H9 (cell line): ENCODE results near the gene MEX3C. TPM values are rescaled to one million over a fixed set of nuclear protein-coding genes. Genes with fewer than 3 reads are reported as not detected.

Experiments used
- DNase-seq: peaks from one replicate; pipeline ENCODE4 v3.0.0-alpha.2; 2017
- H2AFZ ChIP-seq: one replicate; pipeline ENCODE4 v1.6.1; 2013; ENCODE audit warnings: mild to moderate bottlenecking, low read length, control low read depth, moderate library complexity
- H2AK5ac ChIP-seq: 2 replicates; pipeline ENCODE4 v1.6.1; 2013; ENCODE audit warnings: low read length, control low read depth, mixed read lengths; ENCODE audit not compliant: insufficient read length
- H2BK120ac ChIP-seq: one replicate; pipeline ENCODE4 v1.6.1; 2013; ENCODE audit warnings: low read depth, mild to moderate bottlenecking, low read length, control low read depth, inconsistent platforms; ENCODE audit not compliant: poor library complexity, severe bottlenecking
- H2BK12ac ChIP-seq: 2 replicates; pipeline ENCODE4 v1.6.1; 2013; ENCODE audit warnings: low read length, control low read depth, mixed read lengths, low read depth; ENCODE audit not compliant: insufficient read length
- H2BK15ac ChIP-seq: 2 replicates; pipeline ENCODE4 v1.6.1; 2013; ENCODE audit warnings: low read depth, low read length, control low read depth
- H2BK20ac ChIP-seq: one replicate; pipeline ENCODE4 v1.6.1; 2013; ENCODE audit warnings: low read depth, mild to moderate bottlenecking, low read length, control low read depth, inconsistent platforms; ENCODE audit not compliant: poor library complexity, severe bottlenecking
- H2BK5ac ChIP-seq: 2 replicates; pipeline ENCODE4 v1.6.1; 2013; ENCODE audit warnings: low read length, control low read depth, mixed read lengths; ENCODE audit not compliant: insufficient read length
- H3K14ac ChIP-seq: 2 replicates; pipeline ENCODE4 v1.6.1; 2013; ENCODE audit warnings: low read length, control low read depth; ENCODE audit not compliant: insufficient read depth
- H3K18ac ChIP-seq: 2 replicates; pipeline ENCODE4 v1.6.1; 2013; ENCODE audit warnings: low read depth, mild to moderate bottlenecking, mixed read lengths, low read length, control low read depth; ENCODE audit not compliant: insufficient read length
- H3K23ac ChIP-seq: 2 replicates; pipeline ENCODE4 v1.6.1; 2013; ENCODE audit warnings: low read length, control low read depth, mixed read lengths, low read depth; ENCODE audit not compliant: insufficient read length
- H3K23me2 ChIP-seq: 2 replicates; pipeline ENCODE4 v1.6.1; 2013; ENCODE audit warnings: low read depth, mild to moderate bottlenecking, mixed read lengths, low read length, control low read depth; ENCODE audit not compliant: insufficient read length, poor library complexity, severe bottlenecking
- H3K27ac ChIP-seq: 2 replicates; pipeline ENCODE4 v1.5.1; 2013; ENCODE audit warnings: low read length, control low read depth, mixed read lengths, low read depth; ENCODE audit not compliant: insufficient read length
- H3K27me3 ChIP-seq: 2 replicates; pipeline ENCODE4 v1.6.1; 2013; ENCODE audit warnings: low read length, control low read depth, inconsistent platforms; ENCODE audit not compliant: insufficient read depth
- H3K4ac ChIP-seq: 2 replicates; pipeline ENCODE4 v1.6.1; 2013; ENCODE audit warnings: low read depth, mild to moderate bottlenecking, control low read depth, inconsistent platforms, low read length, moderate library complexity
- H3K4me1 ChIP-seq: 2 replicates; pipeline ENCODE4 v1.6.1; 2013; ENCODE audit warnings: low read length, control low read depth, inconsistent platforms; ENCODE audit not compliant: insufficient read depth
- H3K4me2 ChIP-seq: 2 replicates; pipeline ENCODE4 v1.6.1; 2013; ENCODE audit warnings: low read length, control low read depth, mixed read lengths; ENCODE audit not compliant: insufficient read length, insufficient read depth
- H3K56ac ChIP-seq: 2 replicates; pipeline ENCODE4 v1.6.1; 2013; ENCODE audit warnings: low read depth, mild to moderate bottlenecking, mixed read lengths, low read length, control low read depth; ENCODE audit not compliant: insufficient read length
- H3K79me1 ChIP-seq: 2 replicates; pipeline ENCODE4 v1.6.1; 2013; ENCODE audit warnings: low read depth, mild to moderate bottlenecking, moderate library complexity, low read length, control low read depth, inconsistent platforms; ENCODE audit not compliant: insufficient read depth, poor library complexity, severe bottlenecking
- H3K79me2 ChIP-seq: 2 replicates; pipeline ENCODE4 v1.6.1; 2013; ENCODE audit warnings: low read length, control low read depth, inconsistent platforms; ENCODE audit not compliant: insufficient read depth
- H3K9ac ChIP-seq: 2 replicates; pipeline ENCODE4 v1.6.1; 2013; ENCODE audit warnings: low read length, control low read depth, mixed read lengths; ENCODE audit not compliant: insufficient read length; ENCODE audit errors: extremely low read depth
- H3K9me3 ChIP-seq: one replicate; pipeline ENCODE4 v1.6.1; 2013; ENCODE audit warnings: low read depth, low read length, inconsistent platforms; ENCODE audit not compliant: control insufficient read depth
- H3T11ph ChIP-seq: one replicate; pipeline ENCODE4 v1.6.1; 2013; ENCODE audit warnings: mild to moderate bottlenecking, low read length, control low read depth, inconsistent platforms
- H4K20me1 ChIP-seq: one replicate; pipeline ENCODE4 v1.6.1; 2013; ENCODE audit not compliant: control insufficient read depth, insufficient read length, insufficient read depth
- H4K5ac ChIP-seq: 2 replicates; pipeline ENCODE4 v1.6.1; 2013; ENCODE audit warnings: low read depth, mild to moderate bottlenecking, mixed read lengths, low read length, control low read depth; ENCODE audit not compliant: insufficient read length
- H4K8ac ChIP-seq: replicated peaks from 2 replicates; pipeline ENCODE4 v1.6.1; 2013; ENCODE audit warnings: low read length, control low read depth, mixed read lengths, low read depth; ENCODE audit not compliant: insufficient read length
- H4K91ac ChIP-seq: 2 replicates; pipeline ENCODE4 v1.6.1; 2013; ENCODE audit warnings: low read depth, mild to moderate bottlenecking, moderate library complexity, mixed read lengths, low read length, control low read depth; ENCODE audit not compliant: insufficient read length
- H3K27ac Mint-ChIP-seq, 3 experiments: 2 replicates in 2 of 3; 3 replicates in 1 of 3; pipeline ENCODE4 v1.8.0; 2020 to 2021; ENCODE audit warnings: mixed read lengths in 3 of 3, mild to moderate bottlenecking in 1 of 3, moderate library complexity in 1 of 3
- H3K27me3 Mint-ChIP-seq: 2 replicates; pipeline ENCODE4 v1.8.0; 2021; ENCODE audit warnings: low read depth, mild to moderate bottlenecking, moderate library complexity, mixed read lengths
- H3K36me3 Mint-ChIP-seq, 3 experiments: 2 replicates in 2 of 3; 3 replicates in 1 of 3; pipeline ENCODE4 v1.8.0; 2020 to 2021; ENCODE audit warnings: low read depth in 3 of 3, mixed read lengths in 3 of 3; ENCODE audit not compliant: insufficient read depth in 1 of 3
- H3K4me1 Mint-ChIP-seq, 2 experiments: 2 replicates each; pipeline ENCODE4 v1.8.0; 2020; ENCODE audit warnings: mixed read lengths in 2 of 2
- H3K4me3 Mint-ChIP-seq, 2 experiments: 2 replicates in 1 of 2; 3 replicates in 1 of 2; pipeline ENCODE4 v1.8.0; 2020 to 2021; ENCODE audit warnings: mild to moderate bottlenecking in 2 of 2, mixed read lengths in 2 of 2, moderate library complexity in 1 of 2
- H3K9me3 Mint-ChIP-seq, 2 experiments: 2 replicates in 1 of 2; 3 replicates in 1 of 2; pipeline ENCODE4 v1.8.0; 2020; ENCODE audit warnings: mild to moderate bottlenecking in 2 of 2, mixed read lengths in 2 of 2, moderate library complexity in 1 of 2
- WGBS: extraction: QIAGEN DNeasy Blood & Tissue Kit; methylation state at CpG from one replicate; pipeline ENCODE4 v1.1.7; 2013; ENCODE audit warnings: missing lambda C conversion rate, low lambda C conversion rate, mixed read lengths; ENCODE audit not compliant: insufficient read length; ENCODE audit errors: extremely low coverage; 5-methylcytosine and 5-hydroxymethylcytosine counted together
- total RNA-seq: library from RNA; stranded (reverse); gene quantifications from 2 replicates; pipeline ENCODE4 v1.2.1, GENCODE V29; 2021
- TF ChIP-seq, protein P1 (sequence below): fragments of 200-600 bp; sonication (generic); conservative IDR thresholded peaks from 3 replicates; pipeline ENCODE4 v1.8.0; 2021; ENCODE audit warnings: antibody characterized with exemption, mild to moderate bottlenecking

The MEX3C gene
- total RNA-seq, 1 experiment from 2014 or later: 98.1 TPM

- peaks cover 4% of the 10 kb centered on the region; the same call in 1 of the 2 replicates for H3K4me1 ChIP-seq
- no peaks in the 10 kb centered on the region; the same call in 1 of the 2 replicates for H3K27me3 Mint-ChIP-seq
- H2BK5ac ChIP-seq: no peak overlapping the region
- H2AK5ac ChIP-seq: no peak overlapping the region
- DNase-seq: no peak
- no peak overlapping the region for H4K8ac ChIP-seq
- H3K9me3 Mint-ChIP-seq: no peaks in the 10 kb centered on the region; a peak in 1 of 5 replicates
- H3K79me1 ChIP-seq: no peaks in the 10 kb centered on the region
- no peaks in the 10 kb centered on the region for H3K9me3 ChIP-seq
- H3K23ac ChIP-seq: no peak overlapping the region
- no peak overlapping the region for H2BK20ac ChIP-seq
- TF ChIP-seq, protein P1, sequence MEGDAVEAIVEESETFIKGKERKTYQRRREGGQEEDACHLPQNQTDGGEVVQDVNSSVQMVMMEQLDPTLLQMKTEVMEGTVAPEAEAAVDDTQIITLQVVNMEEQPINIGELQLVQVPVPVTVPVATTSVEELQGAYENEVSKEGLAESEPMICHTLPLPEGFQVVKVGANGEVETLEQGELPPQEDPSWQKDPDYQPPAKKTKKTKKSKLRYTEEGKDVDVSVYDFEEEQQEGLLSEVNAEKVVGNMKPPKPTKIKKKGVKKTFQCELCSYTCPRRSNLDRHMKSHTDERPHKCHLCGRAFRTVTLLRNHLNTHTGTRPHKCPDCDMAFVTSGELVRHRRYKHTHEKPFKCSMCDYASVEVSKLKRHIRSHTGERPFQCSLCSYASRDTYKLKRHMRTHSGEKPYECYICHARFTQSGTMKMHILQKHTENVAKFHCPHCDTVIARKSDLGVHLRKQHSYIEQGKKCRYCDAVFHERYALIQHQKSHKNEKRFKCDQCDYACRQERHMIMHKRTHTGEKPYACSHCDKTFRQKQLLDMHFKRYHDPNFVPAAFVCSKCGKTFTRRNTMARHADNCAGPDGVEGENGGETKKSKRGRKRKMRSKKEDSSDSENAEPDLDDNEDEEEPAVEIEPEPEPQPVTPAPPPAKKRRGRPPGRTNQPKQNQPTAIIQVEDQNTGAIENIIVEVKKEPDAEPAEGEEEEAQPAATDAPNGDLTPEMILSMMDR: no peak
- H4K91ac ChIP-seq: no peak overlapping the region
- H3K4me3 Mint-ChIP-seq: peak overlapping the region; percentile 98 to 99
- H2BK15ac ChIP-seq: no peak overlapping the region
- no CpG with 5 or more reads among the region's 5 CpGs for WGBS
- no peak overlapping the region for H3K27ac ChIP-seq
- peaks cover 9 to 25% (median 20%) of the 10 kb centered on the region in 3 experiments for H3K36me3 Mint-ChIP-seq
- H3K4ac ChIP-seq: no peak overlapping the region
- no peaks in the 10 kb centered on the region for H3K27me3 ChIP-seq
- H3K56ac ChIP-seq: no peak overlapping the region
- peak overlapping the region; percentile 43 for H3K9ac ChIP-seq
- H3T11ph ChIP-seq: no peak overlapping the region
- H2BK120ac ChIP-seq: no peak overlapping the region
- no peak overlapping the region for H4K5ac ChIP-seq
- no peak overlapping the region for H2BK12ac ChIP-seq
- H4K20me1 ChIP-seq: no peaks in the 10 kb centered on the region
- no peak overlapping the region for H2AFZ ChIP-seq
- peaks cover 64% of the 10 kb centered on the region for H3K79me2 ChIP-seq
- no peak overlapping the region for H3K18ac ChIP-seq
- H3K14ac ChIP-seq: no peak overlapping the region
- H3K4me2 ChIP-seq: peak overlapping the region; percentile 40
- H3K27ac Mint-ChIP-seq: peak overlapping the region in 1 of 3 experiments; percentile 73; a peak in 1 of 7 replicates
- peaks cover 7% of the 10 kb centered on the region for H3K23me2 ChIP-seq
- H3K4me1 Mint-ChIP-seq: peaks cover 46 to 49% of the 10 kb centered on the region in 2 experiments
Measured at GRCh38 chr18:51193621-51194287, 3.7 kb downstream of the MEX3C start.
